Retinal pigment epithelial cell (primary cell): ENCODE results near the gene TCP11.

ENCODE experiments used
- DNase-seq: peaks from one replicate; pipeline ENCODE4 v3.0.0-alpha.2; 2010; ENCODE audit warnings: low read depth
- H3K4me3 ChIP-seq: 2 replicates; pipeline ENCODE4 v1.5.1; 2011; ENCODE audit warnings: mild to moderate bottlenecking, low read length, control low read depth, moderate library complexity
- TF ChIP-seq, protein P1 (sequence below): conservative IDR thresholded peaks from 2 replicates; pipeline ENCODE4 v1.5.1; 2011; ENCODE audit warnings: low read depth, low read length, control low read depth, inconsistent platforms

Gene TCP11

DNA sequence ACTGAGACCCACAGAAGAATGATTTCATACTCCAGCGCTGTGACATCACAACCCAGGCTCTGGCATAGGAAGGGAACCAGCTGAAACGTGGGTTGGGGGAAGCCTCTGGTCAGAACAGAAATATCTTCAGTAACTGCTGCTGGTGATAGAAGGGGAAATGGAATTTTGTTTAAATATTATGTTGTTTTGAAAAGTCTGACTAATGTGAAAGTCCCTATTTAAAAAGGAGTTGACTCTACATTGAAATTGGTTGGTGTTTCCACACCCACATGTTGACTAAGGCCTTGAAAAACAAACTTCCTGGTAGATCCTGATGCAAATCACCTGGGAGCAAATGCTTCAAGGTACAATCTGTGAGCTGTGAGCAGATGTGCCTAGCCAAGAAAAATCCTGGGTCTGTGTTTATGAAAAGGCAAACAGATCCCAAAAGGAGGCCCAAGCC is 24.5 kb upstream of the TCP11 start:
- no peak overlapping the region for H3K4me3 ChIP-seq
- no peak for DNase-seq
- TF ChIP-seq, protein P1, sequence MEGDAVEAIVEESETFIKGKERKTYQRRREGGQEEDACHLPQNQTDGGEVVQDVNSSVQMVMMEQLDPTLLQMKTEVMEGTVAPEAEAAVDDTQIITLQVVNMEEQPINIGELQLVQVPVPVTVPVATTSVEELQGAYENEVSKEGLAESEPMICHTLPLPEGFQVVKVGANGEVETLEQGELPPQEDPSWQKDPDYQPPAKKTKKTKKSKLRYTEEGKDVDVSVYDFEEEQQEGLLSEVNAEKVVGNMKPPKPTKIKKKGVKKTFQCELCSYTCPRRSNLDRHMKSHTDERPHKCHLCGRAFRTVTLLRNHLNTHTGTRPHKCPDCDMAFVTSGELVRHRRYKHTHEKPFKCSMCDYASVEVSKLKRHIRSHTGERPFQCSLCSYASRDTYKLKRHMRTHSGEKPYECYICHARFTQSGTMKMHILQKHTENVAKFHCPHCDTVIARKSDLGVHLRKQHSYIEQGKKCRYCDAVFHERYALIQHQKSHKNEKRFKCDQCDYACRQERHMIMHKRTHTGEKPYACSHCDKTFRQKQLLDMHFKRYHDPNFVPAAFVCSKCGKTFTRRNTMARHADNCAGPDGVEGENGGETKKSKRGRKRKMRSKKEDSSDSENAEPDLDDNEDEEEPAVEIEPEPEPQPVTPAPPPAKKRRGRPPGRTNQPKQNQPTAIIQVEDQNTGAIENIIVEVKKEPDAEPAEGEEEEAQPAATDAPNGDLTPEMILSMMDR = no peak

- DNase-seq = no peak
- TF ChIP-seq, protein P1 = no peak
- H3K4me3 ChIP-seq = no peak overlapping the region
Observed at GRCh38 chr6:35164868-35165267, 23.7 kb upstream of the TCP11 start.

- TF ChIP-seq, protein P1 = no peak
- H3K4me3 ChIP-seq = no peak overlapping the region
- no peak for DNase-seq
Observed at GRCh38 chr6:35164277-35164676, 23.1 kb upstream of the TCP11 start.

DNA sequence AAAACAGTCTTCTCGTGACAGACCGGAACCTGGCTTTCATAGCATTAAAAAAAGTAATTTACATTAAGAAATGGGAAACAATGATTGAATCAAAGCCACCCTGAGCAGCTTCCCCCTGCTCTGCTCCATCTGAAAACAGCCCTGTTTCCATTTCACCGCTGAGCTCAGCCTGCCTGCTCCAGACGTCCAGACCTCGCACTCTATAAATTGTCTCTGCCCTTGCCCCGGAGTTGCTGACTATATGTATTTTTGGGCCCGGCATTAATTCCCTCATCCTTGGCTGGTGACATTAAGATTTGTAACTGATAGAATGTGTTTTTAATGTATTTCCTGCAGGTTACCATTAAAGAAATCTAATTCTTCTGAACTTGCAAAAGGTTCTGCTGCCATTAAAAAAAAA is 22.7 kb upstream of the TCP11 start:
- no peak overlapping the region for H3K4me3 ChIP-seq
- TF ChIP-seq, protein P1 = no peak
- no peak for DNase-seq

GRCh38 chr6:35161776-35162607 is 20.9 kb upstream of the TCP11 start:
- TF ChIP-seq, protein P1 = no peak
- no peak overlapping the region for H3K4me3 ChIP-seq
- DNase-seq = no peak

- no peak overlapping the region for H3K4me3 ChIP-seq
- no peak for DNase-seq
- TF ChIP-seq, protein P1 = no peak
Observed at GRCh38 chr6:35161266-35161665, 20.1 kb upstream of the TCP11 start.

DNA sequence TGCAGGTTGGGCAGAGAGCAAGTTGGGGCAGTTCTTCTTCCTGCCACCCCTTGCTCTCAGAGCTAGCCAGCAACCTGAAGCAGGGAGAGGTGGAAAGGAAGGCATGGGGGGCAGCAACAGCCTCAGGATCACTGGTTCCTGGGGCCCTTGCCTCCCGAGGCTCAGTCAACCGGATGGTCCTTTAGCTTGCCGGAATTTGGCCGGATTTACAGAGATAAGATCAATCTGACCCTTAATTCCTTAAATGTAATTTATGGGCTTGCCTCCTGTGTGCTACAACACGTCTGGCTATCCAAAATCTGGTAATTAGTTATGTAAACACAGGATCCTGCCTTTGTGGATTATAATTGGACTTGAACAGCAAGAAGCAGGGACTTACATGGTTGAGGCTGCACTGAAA is 19.5 kb upstream of the TCP11 start:
- TF ChIP-seq, protein P1 = no peak
- no peak for DNase-seq
- H3K4me3 ChIP-seq = no peak overlapping the region
